ENCODE data around the gene ACAP3. TPM values are rescaled to one million over a fixed set of nuclear protein-coding genes. Genes with fewer than 3 reads are reported as not detected.

Gene ACAP3
- polyA plus RNA-seq, 2 of the 4 experiments (the other 2 are of a cell fraction), result 6.6 to 24.2 TPM

DNA sequence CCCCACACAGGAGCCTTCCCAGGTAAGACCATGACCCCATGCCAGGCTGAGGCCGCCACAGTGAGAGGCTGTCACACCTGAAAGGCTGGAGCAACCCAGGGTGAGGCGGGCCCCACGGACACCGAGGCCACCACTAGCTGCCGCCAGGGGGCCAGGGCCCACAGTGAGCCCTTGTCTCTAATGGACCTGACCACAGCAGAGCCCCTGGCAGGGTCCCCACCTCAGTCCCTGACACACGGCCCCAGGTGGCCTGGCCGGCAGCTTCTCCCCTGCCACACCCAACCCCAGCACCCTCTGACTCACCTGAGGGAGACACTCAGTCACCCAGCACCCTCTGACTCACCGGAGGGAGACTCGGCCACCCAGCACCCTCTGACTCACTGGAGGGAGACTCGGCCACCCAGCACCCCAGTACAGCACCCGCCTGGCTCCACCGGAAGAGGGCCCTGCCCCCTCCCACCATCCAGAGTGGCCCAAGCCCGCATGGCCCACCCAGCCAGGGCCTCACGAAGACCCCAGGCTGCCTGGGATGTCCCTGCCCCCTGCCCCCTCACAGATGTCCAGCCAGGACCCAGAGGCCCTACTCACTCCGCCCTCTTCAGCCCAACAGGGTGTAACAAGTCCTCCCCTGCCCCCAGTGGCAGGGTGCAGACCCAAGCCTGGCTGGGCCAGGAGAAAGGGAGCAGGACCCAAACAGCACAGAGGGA lies 37.1 kb upstream of the ACAP3 start:
- Histone ChIP-seq H3K27ac (peak overlapping the region; percentile 99 to 100), H3K4me3 (peak overlapping the region; percentile 28), H3K4me1 (peaks cover 45% of the 10 kb centered on the region), H3K4me2 (peak overlapping the region; percentile 97), H3K9me3 (no peaks in the 10 kb centered on the region)
- ChIA-PET POLR2A (interaction anchor here (1.0 kb wide), 1 partner anchor 8 kb away, joined by 3 read pairs; no protein-coding TSS in a partner anchor), CTCF (interaction anchor here (0.6 to 7.2 kb wide), 10 partner anchors 8 to 70 kb away, joined by 3 to 73 read pairs (median 6); partner anchors contain the start of gene TAS1R3)
- peak; percentile 43 for TF ChIP-seq CTCF (IDR thresholded peaks at IDR 0.05)
- no peak for TF ChIP-seq RCOR1 (IDR thresholded peaks at IDR 0.05; ENCODE audit: low read depth, low read length)
- no peak for TF ChIP-seq BCL3 (IDR thresholded peaks at IDR 0.05)
- 0 out of 3 replicates have a peak, but pooled peaks have one; percentile 9 for TF ChIP-seq SMC3 (IDR thresholded peaks at IDR 0.05)
- 0 out of 5 replicates have a peak, but pooled peaks of 1 of the 2 experiments have one; percentile 17 for TF ChIP-seq RAD21 (conservative IDR thresholded peaks at IDR 0.05 in 1 of 2, IDR thresholded peaks at IDR 0.05 in 1 of 2)
- TF ChIP-seq FOSB (CRISPR knock-in tag; IDR thresholded peaks at IDR 0.05), result no peak
- TF ChIP-seq HOXB13 (CRISPR knock-in tag; IDR thresholded peaks at IDR 0.05; ENCODE audit: low read depth), result no peak
- no peak for TF ChIP-seq ZFP36 (IDR thresholded peaks at IDR 0.05; ENCODE audit: borderline replicate concordance, partially characterized antibody)
- no peak for TF ChIP-seq SREBF2 (IDR thresholded peaks at IDR 0.05)
- TF ChIP-seq, protein P1, sequence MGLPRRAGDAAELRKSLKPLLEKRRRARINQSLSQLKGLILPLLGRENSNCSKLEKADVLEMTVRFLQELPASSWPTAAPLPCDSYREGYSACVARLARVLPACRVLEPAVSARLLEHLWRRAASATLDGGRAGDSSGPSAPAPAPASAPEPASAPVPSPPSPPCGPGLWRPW (IDR thresholded peaks at IDR 0.05), result no peak
- peak; percentile 59; the same call in 1 of the 2 replicates for TF ChIP-seq MAX (IDR thresholded peaks at IDR 0.05)
- TF ChIP-seq JUN (IDR thresholded peaks at IDR 0.05), result peak; percentile 42 to 58; a peak in 2 of 5 replicates
- peak; percentile 87 for TF ChIP-seq FOSL2 (IDR thresholded peaks at IDR 0.05)
- TF ChIP-seq FOSL2 (CRISPR knock-in tag; IDR thresholded peaks at IDR 0.05), result peak; percentile 99
- peak; percentile 37; the same call in 1 of the 2 replicates for TF ChIP-seq GATA3 (IDR thresholded peaks at IDR 0.05; ENCODE audit: borderline replicate concordance)
- peak; percentile 77 for TF ChIP-seq JUNB (IDR thresholded peaks at IDR 0.05)
- WGBS (ENCODE audit: missing lambda C conversion rate), result no CpG with 5 or more reads among the region's 15 CpGs
- DNase-seq (ENCODE audit: low read depth in 1 of 2, low spot score in 1 of 2) (peak; percentile 83 to 84), FAIRE-seq (no peak), ATAC-seq (peak; percentile 74 to 82)

DNA sequence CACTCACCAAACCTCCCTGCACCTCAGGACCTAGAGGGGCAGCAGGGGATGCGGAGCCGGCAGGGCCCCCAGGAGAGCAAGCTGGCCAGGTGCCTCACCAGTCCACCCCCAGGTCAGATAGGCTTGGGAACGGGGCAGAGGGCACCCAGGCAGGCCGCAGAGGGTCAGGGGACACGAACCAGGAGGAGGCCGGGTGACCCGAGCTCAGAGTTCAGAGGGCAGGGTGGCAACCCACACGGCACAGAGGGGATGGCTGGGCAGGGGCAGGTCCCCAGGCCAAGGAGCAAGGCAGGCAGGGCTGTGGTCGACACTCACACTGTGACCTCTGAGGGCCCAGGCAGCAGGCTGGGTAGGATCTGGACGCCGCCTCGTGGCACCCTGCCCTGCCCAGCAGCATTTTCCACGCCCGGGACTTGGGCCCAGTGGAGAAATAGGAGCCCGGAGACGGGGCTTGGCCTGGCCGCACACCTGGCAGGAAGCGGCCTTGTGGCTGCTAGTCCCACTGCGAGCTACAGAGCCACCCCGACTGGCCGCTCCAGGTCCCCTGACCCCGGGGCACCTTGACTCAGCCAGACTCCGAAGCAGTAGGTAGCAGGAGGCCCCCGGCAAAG lies 36.2 kb upstream of the ACAP3 start:
- DNase-seq (ENCODE audit: low read depth in 1 of 2, low spot score in 1 of 2), result no peak
- 55% methylated on average over 9 of the region's 24 CpGs for WGBS (ENCODE audit: missing lambda C conversion rate)
- ChIA-PET POLR2A (no interaction called here), CTCF (interaction anchor here (0.6 to 7.2 kb wide), 9 partner anchors 7 to 136 kb away, joined by 3 to 73 read pairs (median 3); partner anchors contain the start of gene TAS1R3)
- TF ChIP-seq EHMT2 (IDR thresholded peaks at IDR 0.05; ENCODE audit: low read depth) (no peak), MAX (IDR thresholded peaks at IDR 0.05) (0 out of 2 replicates have a peak, but pooled peaks have one; percentile 33)
- Histone ChIP-seq H3K9me3 (no peaks in the 10 kb centered on the region), H3K27ac (peak overlapping the region; percentile 99 to 100), H3K4me2 (peak overlapping the region; percentile 97), H3K4me1 (peaks cover 45% of the 10 kb centered on the region), H3K4me3 (no peak overlapping the region; the same call in 2 of the 3 replicates)
- ATAC-seq, result no peak
- FAIRE-seq, result no peak
